Transverse colon (tissue), 4 donors: ENCODE measurements around the gene MFRP.

Source experiments
- EP300 ChIP-seq: sonication (generic); formaldehyde crosslinking; IDR thresholded peaks from one replicate; pipeline ENCODE4 v1.6.1; 2017; ENCODE audit warnings: antibody characterized with exemption, low read depth
- POLR2A ChIP-seq: fragments of 450-650 bp; IDR thresholded peaks from one replicate; pipeline ENCODE4 v1.6.1; 2016; ENCODE audit warnings: antibody characterized with exemption, mild to moderate bottlenecking, moderate library complexity
- POLR2AphosphoS5 ChIP-seq, 3 donors: sonication (generic); formaldehyde crosslinking; IDR thresholded peaks; one replicate each; pipeline ENCODE4 v1.6.1; 2016; ENCODE audit warnings: antibody characterized with exemption in 3 of 3
- TF ChIP-seq, protein P1 (sequence below), 5 experiments: fragments of 200-600 bp in 3 of 5; fragments of 450-650 bp in 2 of 5; sonication (generic) in 3 of 5; IDR thresholded peaks; 1 replicate in 2 of 5; 2 replicates in 3 of 5; pipeline ENCODE4 v1.5.1; 2016 to 2017; ENCODE audit warnings: antibody characterized with exemption in 5 of 5, inconsistent platforms in 3 of 5, mild to moderate bottlenecking in 2 of 5, moderate library complexity in 1 of 5

GRCh38 chr11:119370486-119371046 is 24.1 kb upstream of the MFRP start:
- TF ChIP-seq, protein P1, sequence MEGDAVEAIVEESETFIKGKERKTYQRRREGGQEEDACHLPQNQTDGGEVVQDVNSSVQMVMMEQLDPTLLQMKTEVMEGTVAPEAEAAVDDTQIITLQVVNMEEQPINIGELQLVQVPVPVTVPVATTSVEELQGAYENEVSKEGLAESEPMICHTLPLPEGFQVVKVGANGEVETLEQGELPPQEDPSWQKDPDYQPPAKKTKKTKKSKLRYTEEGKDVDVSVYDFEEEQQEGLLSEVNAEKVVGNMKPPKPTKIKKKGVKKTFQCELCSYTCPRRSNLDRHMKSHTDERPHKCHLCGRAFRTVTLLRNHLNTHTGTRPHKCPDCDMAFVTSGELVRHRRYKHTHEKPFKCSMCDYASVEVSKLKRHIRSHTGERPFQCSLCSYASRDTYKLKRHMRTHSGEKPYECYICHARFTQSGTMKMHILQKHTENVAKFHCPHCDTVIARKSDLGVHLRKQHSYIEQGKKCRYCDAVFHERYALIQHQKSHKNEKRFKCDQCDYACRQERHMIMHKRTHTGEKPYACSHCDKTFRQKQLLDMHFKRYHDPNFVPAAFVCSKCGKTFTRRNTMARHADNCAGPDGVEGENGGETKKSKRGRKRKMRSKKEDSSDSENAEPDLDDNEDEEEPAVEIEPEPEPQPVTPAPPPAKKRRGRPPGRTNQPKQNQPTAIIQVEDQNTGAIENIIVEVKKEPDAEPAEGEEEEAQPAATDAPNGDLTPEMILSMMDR (IDR thresholded peaks at IDR 0.05), result no peak
- TF ChIP-seq POLR2A (no peak), POLR2AphosphoS5 (IDR thresholded peaks at IDR 0.05) (peak in 2 of 3 donors; percentile 43 to 65), EP300 (no peak)
